Cortex of kidney (tissue), 1 donor: Measurements from ENCODE around the gene TMSB15C.

Source experiments
- DNase-seq: peaks from one replicate; lab custom pipeline; 2025; lab: John Stamatoyannopoulos, UW

The TMSB15C gene

GRCh38 chrX:104045642-104046041 lies 30.4 kb downstream of the TMSB15C start:
- no peak for DNase-seq

- DNase-seq = no peak
Measured at GRCh38 chrX:104041003-104041402, 35.0 kb downstream of the TMSB15C start.

GRCh38 chrX:104039689-104040505 lies 36.1 kb downstream of the TMSB15C start, which contains the start of gene H2BW2:
H2BW2 (plus strand) TSS chrX:104039956; CDS start chrX:104039995, 39 bp downstream.
- DNase-seq = no peak
